Superior temporal gyrus (tissue), 1 donor: ENCODE results near the gene ATCAY.
"Not testable (repeated sequence)": the region's sequence is repeated elsewhere in the genome, so short reads cannot be mapped to it uniquely, and the experiment has no call there.

Experiments used
- DNase-seq: peaks from one replicate; pipeline ENCODE4 v3.0.0-alpha.2; 2016; ENCODE audit errors: extremely low spot score

Gene ATCAY

DNA sequence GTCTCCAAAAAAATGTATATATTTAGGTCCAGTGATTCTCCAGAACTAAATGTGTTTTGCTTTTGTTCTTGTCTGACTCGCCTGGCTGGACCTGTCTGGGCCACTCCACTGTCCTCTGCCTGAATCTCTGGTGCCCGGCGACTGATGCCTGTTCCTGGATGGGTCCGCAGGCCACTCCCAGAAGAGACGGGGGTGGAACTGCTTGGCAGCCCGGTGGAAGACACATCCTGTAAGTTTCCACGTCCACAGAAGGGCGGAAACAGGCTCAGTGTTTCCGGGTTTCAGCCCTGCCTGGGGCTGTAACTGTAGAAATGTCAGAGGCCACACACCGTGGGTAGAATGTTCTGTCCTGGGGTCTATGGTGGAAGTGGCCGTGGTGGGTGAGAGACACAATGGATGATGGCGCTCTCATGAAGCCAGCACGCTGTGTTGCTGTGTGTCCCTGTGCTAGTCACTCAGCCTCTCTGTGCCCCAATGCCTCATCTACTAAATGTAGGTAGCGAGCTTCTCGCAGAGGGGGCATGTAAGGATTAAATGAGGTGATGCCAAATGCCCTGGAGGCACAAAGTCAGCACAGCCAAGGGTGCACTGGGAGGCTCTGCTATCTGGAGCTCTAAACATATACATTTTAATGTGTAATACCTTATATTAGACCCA lies 22.0 kb downstream of the ATCAY start:
- DNase-seq: no peak

DNA sequence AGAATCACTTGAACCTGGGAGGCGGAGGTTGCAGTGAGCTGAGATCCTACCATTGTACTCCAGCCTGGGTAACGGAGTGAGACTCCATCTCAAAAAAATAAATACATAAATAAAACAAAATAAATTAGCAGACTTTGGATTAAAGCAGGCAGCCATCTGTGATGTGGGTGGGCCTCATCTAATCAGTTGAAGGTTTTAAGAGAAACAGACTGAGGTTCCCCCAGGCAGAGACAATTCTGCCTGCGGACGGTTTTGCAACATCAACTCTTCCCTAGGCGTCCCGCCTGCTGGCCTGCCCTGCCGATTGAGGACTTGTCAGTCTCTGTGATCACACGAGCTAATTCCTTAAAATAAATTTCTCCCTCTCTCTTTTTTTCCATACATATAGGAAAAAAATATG lies 23.7 kb downstream of the ATCAY start:
- DNase-seq: no peak

DNA sequence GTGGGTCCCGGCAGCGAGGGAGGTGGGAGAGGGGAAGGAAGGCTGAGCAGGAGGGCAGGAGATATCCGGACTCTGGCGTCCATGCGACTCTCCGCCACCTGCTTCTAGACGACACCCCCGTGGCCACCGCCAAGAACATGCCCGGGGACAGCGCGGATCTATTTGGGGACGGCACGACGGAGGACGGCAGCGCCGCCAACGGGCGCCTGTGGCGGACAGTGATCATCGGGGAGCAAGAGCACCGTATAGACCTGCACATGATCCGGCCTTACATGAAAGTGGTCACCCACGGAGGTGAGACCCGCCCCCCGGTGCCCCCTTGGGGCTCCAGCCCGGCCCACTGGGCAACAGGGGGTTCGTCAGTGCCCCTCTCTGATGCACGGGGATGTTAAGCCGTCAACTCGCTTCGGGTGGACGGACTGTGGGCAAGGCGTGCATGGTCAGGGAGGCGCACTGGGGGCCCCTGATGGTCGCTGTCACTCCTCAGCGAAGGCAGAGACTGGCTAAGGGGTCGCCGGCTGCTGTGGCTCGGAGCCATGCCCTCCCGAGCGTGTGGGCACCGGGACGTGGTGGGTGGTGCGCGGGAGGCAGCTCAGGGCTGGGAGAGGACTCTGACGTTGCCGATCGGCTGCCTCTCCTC lies 27.3 kb downstream of the ATCAY start:
- no peak for DNase-seq

DNA sequence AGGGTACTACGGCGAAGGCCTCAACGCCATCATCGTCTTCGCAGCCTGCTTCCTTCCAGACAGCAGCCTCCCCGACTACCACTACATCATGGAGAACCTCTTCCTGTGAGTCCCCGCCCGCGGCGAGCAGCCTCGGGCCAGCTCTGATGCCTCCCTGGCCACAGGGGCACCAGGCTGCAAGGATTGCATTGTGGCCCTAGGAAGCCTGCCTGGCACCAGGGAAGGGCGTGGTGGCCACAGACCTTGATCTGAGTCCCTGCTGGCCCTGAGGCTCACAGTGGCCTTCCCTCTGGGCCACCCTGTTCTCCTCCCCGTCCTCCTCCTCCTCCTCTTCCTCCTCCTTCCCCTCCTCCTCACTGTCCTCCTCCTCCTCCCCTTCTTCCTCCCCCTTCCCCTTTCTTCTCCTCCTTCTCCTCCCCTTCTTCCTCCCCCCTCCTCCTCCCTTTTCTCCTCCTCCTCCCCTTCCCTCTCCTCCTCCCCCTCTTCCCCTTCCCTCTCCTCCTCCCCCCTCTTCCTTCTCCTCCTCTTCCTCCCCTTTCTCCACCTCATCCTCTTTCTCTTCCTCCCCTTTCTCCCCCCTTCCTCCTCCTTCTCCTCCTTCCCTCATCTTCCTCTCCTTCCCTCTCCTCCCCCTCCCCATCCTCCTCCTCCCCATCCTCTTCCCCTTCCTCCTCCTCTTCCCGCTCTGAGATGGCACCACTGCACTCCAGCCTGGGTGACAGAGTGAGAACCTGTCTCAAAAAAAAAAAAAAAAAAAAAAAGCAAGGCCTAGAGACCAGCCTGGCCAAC lies 28.0 kb downstream of the ATCAY start:
- no peak for DNase-seq

DNA sequence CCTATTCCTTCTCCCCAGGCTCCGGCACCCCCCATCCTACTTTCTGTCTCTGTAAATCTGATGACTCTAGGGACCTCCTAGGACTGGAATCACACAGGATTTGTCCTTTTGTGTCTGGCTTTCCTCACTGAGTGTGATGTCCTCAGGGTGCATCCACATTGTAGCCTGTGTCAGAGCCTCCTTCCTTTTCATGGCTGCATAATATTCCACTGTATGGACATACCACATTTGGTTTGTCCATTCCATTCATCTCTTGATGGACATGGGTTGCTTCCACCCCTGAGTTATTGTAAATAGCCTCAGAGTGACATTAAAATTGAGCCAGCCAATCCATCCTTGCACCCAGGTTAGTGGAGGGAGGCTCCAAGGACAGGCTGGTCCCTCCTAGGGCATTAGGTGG lies 29.6 kb downstream of the ATCAY start:
- DNase-seq: no peak

DNA sequence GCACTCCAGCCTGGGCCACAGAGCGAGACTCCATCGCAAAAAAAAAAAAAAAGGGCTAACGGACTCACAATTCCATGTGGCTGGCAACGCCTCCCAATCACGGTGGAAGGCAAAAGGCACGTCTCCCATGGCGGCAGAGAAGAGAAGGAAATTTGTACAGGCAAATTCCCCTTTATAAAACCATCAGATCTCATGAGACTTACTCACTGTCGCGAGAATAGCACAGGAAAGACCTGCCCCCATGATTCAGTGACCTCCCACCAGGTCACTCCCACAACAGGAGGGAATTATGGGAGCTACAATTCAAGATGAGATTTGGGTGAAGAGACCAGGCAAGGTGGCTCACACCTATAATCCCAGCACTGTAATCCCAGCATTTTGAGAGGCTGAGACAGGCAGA lies 33.7 kb downstream of the ATCAY start:
- no peak for DNase-seq

DNA sequence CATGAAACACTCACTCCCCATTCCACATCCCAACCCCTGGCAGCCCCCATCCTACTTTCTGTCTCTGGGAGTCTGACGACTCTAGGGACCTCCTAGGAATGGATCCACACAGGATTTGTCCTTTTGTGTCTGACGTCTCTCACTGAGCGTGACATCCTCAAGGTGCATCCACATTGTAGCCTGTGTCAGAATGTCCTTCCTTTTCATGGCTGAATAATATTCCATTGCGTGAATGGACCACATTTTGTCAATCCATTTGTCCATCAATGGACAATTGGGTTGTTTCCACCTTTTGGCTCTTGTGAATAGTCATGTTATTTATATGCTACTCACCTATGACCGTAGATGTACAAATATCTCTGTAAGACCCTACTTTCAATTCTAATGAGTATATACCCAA lies 35.5 kb downstream of the ATCAY start:
- DNase-seq: no peak

DNA sequence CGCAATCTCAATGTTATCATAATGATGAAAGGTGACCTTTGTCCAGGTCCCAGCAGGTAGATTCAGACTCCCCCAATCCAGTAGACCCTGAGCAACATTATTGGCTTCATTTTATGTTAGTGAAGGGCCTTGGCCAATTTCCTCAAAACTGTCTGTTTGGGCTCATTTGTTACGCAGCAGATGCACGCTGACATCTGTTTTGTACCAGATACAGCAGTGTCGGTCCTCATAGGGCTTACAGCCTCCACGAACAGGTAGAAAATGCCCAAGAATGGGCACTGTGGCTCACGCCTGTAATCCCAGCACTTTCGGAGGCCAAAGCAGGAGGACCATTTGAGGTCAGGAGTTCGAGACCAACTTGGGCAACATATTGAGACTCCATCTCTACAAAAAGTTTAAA lies 39.3 kb downstream of the ATCAY start:
- no peak for DNase-seq

DNA sequence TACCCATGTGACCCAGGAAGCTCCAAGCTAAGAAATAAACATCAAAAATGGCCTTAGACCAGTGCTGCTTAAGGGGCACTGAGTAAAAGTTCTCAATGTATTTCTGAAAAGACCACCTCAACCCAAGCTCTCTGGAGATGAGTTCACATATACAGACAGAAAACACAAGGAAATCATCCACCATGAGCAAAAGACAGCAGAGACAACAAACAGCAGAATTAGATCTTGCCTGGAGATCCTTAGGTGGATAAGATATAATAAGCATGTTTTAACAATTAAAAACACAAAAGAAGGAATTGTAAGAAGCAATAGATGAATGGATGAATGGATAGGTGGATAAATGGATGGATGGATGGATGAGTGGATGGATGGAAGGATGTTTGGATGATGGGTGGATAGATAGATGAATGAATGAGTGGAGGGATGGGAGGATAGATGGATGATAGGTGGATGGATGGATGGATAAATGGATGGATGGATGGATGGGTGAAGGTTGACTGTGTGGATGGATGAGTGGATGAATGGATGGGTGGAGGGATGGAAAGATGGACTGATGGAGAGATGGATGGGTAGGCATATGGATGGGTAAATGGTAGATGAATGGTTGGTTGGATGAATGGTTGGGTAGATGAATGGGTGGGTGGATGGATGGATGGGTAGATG lies 42.7 kb downstream of the ATCAY start:
- no peak for DNase-seq

DNA sequence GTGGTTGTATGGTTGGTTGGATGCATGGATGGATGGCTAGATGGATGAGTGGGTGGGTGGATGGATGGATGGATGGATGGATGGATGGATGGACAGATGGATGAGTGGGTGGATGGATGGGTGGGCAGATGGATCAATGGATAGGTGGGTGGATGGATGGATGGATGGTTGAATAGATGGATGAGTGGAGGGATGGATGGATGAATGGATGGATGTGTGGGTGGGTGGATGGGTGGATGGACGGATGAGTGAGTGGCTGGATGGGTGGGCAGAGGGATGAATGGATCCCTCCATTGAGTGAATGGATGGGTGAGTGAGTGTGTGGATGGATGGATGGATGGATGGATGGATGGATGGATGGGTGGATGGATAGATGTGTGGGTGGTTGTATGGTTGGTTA lies 43.4 kb downstream of the ATCAY start:
- no peak for DNase-seq

DNA sequence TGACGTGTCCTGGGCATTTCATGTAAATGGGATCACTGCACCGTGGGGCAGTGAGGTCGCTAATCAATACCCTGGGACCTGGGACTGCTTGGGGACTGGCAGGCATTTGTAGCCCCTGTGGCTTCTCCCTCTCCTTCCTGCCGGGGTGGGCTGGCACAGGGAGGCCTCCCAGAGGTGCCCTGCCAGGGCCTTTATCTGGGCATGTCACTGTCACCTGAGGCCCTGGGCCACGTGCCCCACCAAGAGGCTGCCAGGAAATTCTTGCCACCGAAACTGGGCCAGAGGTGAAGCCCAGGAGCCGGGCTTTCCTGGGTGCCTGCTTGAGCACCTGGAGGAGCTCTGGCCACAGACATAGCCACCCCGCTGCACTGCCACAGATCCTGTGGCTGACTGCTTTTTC lies 50.6 kb downstream of the ATCAY start:
- no peak for DNase-seq

DNA sequence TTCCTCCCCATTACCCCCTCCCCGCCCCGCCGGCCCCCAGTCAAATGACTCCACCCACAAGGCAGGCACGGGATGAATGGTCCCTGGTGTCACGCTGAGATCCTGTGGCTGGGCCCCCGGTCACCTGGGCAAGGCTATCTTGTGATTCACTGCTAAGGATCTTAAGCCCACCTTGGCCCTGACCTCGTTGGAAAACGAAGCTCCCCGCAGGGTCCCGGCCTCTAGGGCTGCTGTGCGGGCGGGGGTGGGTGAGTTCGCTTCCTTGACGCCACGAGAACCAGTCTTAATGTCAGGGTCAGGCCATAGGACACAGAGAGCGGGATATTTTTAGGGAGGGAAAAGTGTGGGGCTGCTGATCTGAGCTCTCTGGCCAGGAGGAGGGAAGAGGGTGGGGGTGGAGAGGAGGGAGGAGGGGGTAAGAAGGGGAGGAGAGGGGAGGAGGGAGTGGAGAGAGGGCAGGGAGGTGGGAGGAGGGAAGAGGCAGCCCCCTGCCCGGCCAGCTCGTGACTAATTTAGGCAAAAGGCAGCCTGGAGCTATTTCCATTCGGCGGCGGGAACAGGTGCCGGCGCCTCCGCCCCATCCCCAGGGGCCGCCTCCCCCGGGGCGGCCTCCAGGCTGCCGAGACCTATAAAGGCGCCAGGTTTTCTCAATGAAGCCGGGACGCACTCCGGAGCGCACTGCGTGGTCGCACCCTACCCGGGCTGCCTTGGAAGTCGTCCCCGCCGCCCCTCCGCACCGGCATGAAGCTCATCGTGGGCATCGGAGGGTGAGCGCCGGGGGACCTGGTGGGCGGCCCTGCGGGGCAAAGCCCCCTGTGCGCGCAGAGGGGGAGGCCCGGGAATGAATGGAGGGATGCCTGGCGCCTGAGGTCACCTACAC lies 52.7 kb downstream of the ATCAY start, which contains the start of gene NMRK2:
Gene NMRK2, plus strand, starts transcription at position 139 of the 880 bp plus-strand sequence. Its CDS starts 603 bp downstream, at position 742.
- DNase-seq: no peak

DNA sequence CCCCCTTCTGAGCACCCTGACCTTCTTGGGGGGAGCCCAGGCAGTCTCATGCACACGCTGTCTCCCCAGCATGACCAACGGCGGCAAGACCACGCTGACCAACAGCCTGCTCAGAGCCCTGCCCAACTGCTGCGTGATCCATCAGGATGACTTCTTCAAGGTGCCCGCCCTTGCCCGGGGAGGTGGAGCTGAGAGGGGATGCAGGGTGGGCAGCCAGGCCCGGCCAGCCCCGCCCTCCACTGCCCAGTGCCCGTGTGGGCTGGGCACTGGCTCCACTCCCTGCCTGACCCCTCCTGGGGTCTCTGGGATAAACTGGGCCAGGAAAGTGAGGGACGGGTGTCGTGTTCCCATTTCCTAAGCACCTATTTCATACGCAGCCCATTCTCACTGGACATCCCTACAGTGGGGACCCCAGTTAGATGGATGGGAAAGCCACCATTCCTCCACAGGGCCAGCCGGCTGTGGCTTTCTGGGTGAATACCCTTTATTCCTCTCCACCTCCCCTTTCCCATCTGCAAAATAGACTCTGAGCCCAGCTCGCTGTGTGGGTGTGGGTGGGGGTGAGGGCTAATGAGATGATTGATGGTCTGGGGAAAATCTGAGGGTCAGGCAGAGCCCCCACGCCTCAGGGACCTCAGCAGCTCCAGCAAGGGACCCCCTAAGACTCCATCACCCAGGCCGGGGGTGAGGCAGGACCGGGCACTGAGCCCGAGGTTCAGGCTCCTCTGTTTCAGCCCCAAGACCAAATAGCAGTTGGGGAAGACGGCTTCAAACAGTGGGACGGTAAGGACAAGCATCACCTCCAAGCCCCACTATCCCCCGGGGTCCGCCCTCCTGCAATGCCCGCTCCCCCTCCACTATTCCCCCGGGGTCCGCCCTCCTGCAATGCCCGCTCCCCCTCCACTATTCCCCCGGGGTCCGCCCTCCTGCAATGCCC lies 56.3 kb downstream of the ATCAY start:
- no peak for DNase-seq

DNA sequence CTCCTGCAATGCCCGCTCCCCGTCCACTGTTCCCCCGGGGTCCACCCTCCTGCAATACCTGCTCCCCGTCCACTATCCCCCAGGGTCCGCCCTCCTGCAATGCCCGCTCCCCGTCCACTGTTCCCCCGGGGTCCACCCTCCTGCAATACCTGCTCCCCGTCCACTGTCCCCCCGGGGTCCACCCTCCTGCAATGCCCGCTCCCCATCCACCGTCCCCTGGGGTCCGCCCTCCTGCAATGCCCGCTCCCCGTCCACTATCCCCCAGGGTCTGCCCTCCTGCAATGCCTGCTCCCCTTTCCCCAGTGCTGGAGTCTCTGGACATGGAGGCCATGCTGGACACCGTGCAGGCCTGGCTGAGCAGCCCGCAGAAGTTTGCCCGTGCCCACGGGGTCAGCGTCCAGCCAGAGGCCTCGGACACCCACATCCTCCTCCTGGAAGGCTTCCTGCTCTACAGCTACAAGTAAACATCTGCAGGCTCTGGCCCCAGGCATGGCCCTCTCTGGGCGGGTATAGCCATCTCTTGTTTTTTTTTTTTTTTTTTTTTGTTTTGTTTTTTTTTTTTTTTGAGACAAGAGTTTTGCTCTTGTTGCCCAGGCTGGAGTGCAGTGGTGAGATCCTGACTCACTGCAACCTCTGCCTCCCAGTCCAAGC lies 57.9 kb downstream of the ATCAY start:
- DNase-seq: not testable (repeated sequence)

DNA sequence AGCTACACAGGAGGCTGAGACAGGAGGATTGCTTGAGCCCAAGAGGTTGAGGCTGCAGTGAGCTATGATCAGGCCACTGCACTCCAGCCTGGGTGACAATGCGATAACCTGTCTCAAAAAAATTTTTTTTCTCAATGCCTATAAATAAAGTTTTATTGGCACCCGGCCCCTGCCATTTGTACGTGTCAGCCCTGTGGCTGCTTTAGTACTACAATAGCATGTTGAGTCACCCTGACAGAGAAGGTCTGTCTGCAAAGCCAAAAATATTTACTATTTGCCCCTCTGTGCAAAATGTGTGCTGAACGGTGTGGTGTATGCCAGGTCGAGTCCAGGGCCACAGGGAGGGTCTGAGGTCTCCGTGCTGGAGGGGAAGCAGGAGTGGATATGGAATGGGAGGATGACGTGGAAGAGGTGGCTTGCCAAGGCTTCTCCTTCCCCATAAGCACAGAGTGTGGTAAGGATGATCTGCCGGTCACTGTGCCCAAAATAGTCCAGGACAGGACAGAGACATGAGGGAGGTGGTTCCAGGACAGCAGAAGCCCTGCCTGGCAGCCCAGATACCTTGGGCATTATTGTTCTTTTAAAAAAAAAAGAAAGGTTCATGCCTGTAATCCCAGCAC lies 62.4 kb downstream of the ATCAY start:
- no peak for DNase-seq

DNA sequence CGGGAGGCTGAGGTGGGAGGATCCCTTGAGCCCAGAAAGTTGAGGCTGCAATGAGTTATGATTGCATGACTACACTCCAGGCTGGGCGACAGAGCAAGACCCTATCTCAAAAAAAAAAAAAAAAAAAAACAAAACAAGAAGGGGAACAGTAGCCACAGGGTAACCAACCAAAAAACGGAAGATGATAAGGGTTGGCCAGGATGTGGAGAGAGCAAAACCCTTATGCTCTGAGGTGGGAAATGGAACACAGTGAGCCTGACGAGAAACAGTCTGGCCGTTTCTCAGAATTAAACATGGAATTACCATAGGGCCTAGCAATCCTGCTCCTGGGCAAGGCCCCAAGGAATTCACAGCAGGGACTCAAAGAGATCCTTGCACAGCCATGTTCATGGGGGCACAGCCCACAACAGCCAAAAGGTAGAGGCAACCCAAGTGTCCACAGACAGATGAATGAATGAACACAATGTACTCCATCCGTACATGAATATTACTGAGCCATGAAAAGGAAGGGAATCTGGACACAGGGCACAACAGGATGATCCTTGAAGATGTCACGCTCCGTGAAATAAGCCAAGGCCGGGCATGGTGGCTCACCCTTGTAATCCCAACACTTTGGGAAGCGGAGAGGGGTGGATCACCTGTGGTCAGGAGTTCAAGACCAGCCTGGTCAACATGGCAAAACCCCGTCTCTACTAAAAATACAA lies 63.7 kb downstream of the ATCAY start:
- DNase-seq: no peak

DNA sequence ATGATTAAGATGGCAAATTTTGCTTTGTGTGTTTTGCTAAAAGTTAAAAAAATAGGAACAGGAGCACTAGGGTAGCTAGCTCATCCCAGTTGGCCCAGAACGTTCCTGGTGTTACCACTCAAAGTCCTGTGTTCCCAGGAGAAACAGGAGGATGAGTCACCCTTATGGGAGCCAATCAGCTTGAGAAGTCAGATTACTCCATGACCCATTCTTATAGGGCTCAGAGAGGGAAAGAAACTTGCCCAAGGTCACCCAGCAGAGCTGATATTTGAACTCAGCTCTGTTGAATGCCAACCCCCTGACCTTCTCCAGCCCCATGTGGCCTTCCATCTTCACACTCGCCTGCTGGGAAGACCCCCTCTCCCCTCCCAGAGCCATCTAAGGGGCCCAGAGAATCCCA lies 65.4 kb downstream of the ATCAY start:
- DNase-seq: no peak

DNA sequence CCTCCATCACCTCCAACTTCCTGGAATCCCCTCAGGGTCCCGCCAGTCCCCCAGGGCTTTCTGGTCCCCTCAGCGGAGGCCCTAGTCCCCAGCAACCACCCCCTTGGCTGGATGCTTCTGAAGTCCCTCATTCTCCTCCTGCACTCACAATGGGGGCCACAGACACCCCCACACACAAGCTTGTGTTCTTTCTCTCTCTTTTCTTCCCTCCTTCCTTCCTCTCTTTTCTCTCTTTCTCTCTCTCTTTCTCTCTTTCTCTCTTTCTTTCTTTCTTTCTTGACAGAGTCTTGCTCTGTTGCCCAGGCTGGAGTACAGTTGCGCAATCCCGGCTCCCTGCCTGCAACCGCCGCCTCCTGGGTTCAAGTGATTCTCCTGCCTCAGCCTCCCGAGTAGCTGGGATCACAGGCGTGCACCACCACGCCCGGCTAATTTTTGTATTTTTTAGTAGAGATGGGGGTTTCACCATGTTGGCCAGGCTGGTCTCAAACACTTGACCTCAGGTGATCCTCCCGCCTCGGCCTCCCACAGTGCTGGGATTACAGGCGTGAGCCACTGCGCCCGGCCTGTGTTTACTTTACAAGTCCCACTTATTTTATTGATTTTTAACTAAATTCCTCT lies 66.9 kb downstream of the ATCAY start:
- not testable (repeated sequence) for DNase-seq
